Ishikawa (cell line): Measurements from ENCODE around the gene CFI.

Source experiments
- CEBPB ChIP-seq: IDR thresholded peaks from 2 replicates; pipeline ENCODE4 v1.6.1; 2012
- CREB1 ChIP-seq: IDR thresholded peaks from 2 replicates; pipeline ENCODE4 v1.6.1; 2012; ENCODE audit warnings: low read depth
- EGR1 ChIP-seq: IDR thresholded peaks from 2 replicates; pipeline ENCODE4 v1.6.1; 2012
- EP300 ChIP-seq: IDR thresholded peaks from 2 replicates; pipeline ENCODE4 v1.6.1; 2012; ENCODE audit warnings: borderline replicate concordance
- MAX ChIP-seq: IDR thresholded peaks from 2 replicates; pipeline ENCODE4 v1.6.1; 2012
- RAD21 ChIP-seq: IDR thresholded peaks from 2 replicates; pipeline ENCODE4 v1.6.1; 2012; ENCODE audit warnings: low read depth
- TAF1 ChIP-seq: IDR thresholded peaks from 2 replicates; pipeline ENCODE4 v1.6.1; 2012; ENCODE audit warnings: low read depth, mild to moderate bottlenecking
- ZBTB7A ChIP-seq: IDR thresholded peaks from 2 replicates; pipeline ENCODE4 v1.6.1; 2012; ENCODE audit warnings: low read depth
- TF ChIP-seq, protein P1 (sequence below): IDR thresholded peaks from 2 replicates; pipeline ENCODE4 v1.6.1; 2012; ENCODE audit warnings: low read depth, mild to moderate bottlenecking

- no peak for TF ChIP-seq EGR1
- TF ChIP-seq MAX = no peak
- TF ChIP-seq CREB1 = no peak
- TF ChIP-seq CEBPB = no peak
- TF ChIP-seq TAF1 = no peak
- TF ChIP-seq, protein P1, sequence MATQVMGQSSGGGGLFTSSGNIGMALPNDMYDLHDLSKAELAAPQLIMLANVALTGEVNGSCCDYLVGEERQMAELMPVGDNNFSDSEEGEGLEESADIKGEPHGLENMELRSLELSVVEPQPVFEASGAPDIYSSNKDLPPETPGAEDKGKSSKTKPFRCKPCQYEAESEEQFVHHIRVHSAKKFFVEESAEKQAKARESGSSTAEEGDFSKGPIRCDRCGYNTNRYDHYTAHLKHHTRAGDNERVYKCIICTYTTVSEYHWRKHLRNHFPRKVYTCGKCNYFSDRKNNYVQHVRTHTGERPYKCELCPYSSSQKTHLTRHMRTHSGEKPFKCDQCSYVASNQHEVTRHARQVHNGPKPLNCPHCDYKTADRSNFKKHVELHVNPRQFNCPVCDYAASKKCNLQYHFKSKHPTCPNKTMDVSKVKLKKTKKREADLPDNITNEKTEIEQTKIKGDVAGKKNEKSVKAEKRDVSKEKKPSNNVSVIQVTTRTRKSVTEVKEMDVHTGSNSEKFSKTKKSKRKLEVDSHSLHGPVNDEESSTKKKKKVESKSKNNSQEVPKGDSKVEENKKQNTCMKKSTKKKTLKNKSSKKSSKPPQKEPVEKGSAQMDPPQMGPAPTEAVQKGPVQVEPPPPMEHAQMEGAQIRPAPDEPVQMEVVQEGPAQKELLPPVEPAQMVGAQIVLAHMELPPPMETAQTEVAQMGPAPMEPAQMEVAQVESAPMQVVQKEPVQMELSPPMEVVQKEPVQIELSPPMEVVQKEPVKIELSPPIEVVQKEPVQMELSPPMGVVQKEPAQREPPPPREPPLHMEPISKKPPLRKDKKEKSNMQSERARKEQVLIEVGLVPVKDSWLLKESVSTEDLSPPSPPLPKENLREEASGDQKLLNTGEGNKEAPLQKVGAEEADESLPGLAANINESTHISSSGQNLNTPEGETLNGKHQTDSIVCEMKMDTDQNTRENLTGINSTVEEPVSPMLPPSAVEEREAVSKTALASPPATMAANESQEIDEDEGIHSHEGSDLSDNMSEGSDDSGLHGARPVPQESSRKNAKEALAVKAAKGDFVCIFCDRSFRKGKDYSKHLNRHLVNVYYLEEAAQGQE = no peak
- TF ChIP-seq RAD21 = peak; percentile 26
- no peak for TF ChIP-seq EP300
- no peak for TF ChIP-seq ZBTB7A
Observed at GRCh38 chr4:109826719-109827118, 24.9 kb upstream of the CFI start.
